Activated CD4-positive, CD25-positive, alpha-beta regulatory T cell treated with anti-CD3 and anti-CD28 coated beads, Interleukin-2, amount 50 U/mL, for 24 hours (primary cell): ENCODE measurements around the gene LNX2.

Experiments used
- ATAC-seq, 2 donors: fragments of 150-1000 bp; cut with Tn5 transposase; one replicate each; pipeline ENCODE4 v1.10.0; 2021; ENCODE audit warnings: mild to moderate bottlenecking in 1 of 2, moderate library complexity in 1 of 2

Gene LNX2

DNA sequence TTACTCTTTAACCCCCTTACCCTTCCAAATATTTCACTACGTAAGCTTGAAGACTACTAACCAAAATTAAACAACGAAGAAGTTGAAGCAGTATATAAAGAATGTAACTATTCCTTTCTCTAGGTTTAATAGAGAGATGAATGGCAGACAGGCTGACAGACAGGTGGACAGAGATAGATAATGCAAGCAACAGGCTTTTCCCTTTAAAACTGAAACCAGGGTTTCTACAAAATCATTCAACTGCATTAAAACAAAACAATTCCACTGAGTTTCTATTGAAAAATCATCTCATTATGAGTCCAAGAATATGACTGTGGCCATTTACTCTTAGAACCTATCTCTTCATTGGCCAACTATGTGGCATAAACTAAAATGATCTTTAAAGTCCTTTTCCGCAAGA, 15.2 kb downstream of the LNX2 start:
- no peak for ATAC-seq

DNA sequence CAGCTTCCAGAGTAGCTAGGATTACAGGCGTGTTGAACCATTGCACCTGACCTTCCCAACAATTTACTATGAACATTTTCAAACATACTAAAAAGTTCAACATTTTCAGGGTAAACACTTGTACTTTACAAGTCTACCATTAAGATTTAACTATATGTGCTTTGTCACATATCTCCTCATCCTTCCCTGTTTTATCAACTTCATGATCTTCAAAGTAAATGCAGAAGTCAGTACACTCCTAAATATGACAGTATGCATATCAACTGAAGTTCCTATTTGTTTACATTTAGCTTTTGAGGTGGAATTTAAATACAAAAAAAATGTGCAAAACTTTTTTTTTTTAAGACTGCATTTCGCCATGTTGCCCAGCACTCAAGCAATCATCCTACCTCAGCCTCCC, 18.5 kb downstream of the LNX2 start:
- no peak for ATAC-seq

- ATAC-seq = no peak
Observed at GRCh38 chr13:27601208-27601607, 19.1 kb downstream of the LNX2 start.

- no peak for ATAC-seq
Observed at GRCh38 chr13:27600711-27601110, 19.6 kb downstream of the LNX2 start.

- peak in 1 of 2 donors; percentile 27 for ATAC-seq
Observed at GRCh38 chr13:27599845-27600553, 20.3 kb downstream of the LNX2 start.

DNA sequence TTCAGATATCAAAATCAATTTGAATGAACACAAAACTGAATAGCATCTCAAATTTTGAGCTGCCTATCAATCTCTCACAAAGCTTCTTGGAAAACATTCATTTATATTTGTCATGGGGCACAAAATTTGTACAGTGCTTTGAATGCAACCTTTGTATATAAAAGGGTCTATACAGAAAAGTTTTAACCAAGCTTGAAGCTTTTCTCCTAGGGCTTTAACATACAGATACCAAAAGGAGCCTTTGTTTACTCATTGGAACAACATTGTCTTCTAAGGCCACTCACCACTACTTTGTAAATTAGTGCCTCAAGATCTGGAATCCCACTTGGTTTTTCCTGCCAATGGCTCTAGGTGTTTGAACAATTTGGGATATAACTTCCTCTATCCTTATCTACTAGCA, 21.2 kb downstream of the LNX2 start:
- ATAC-seq = no peak

DNA sequence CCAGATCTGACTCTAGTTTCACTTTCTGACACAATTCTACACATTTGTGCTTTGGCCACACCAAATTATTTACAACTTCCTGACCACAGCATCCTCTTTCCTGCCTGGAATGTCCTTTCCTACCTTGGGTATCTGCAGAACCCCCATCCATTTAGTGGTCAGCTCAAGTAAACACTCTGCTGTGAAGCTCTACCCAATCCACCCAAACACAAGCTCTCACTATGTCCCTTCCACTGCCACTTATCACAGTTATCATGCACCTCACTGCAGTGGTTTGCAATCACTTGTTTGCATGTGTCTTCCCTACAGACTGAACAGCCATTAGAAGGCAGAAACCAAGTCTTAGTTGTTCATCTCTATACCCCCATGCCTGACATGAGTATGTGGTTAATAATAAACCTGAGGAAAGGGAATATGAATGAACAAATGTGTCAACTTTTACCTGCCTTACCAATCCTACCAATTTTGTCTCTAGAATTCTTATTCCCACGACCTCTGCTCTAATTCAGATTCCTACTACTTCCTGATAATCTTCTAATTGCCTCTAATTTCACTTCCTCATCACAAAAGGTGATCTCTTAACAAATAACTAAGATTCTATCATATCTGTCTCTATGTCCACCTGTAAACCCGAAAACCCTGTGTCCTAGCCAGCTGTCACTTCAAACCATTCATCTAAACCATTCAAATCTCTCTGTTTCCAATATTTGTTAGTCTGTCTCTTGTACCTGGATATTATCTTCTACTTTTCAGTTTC, 25.1 kb downstream of the LNX2 start:
- ATAC-seq = no peak

GRCh38 chr13:27593267-27593666, 27.1 kb downstream of the LNX2 start:
- no peak for ATAC-seq

DNA sequence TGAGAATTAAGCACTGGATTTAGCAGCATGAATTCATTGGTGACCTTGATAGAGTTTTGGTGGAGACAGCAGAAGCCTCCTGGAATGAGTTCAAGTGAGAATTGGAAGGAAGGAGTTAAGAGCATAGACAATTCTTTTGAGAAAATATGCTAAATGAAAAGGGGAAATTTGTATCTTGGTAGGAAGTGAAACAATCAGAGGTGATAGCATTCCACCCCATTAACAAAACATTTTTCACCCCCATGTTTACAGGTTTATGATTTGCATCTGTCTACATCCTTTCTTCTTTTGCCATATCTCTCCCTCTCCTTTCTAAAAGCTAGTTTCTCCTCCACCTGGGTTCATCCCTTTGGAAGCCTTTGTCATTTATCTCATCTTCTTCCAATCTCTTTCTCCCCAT, 27.5 kb downstream of the LNX2 start:
- ATAC-seq = no peak

DNA sequence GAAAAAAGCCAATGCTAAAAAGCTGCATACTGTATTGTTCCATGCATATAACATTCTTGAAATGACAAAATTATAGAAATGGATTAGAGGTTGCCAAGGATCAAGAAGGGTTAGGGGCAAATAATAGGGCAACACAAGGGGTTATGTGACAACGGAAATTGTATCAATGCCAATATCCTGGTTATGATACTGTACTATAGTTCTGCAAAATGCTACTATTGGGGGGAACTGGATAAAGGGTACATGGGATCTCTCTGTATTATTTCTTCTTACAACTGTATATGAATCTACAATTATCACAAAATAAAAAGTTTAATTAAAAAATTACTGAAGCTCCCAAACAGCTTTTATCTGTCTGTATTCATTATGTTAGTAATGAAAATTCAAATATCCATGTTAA, 31.9 kb downstream of the LNX2 start:
- no peak for ATAC-seq

- ATAC-seq = no peak
Observed at GRCh38 chr13:27587095-27587746, 33.1 kb downstream of the LNX2 start.

- ATAC-seq = no peak
Observed at GRCh38 chr13:27583645-27584044, 36.7 kb downstream of the LNX2 start.

- no peak for ATAC-seq
Observed at GRCh38 chr13:27578121-27579030, 42.0 kb downstream of the LNX2 start.

GRCh38 chr13:27574661-27575060, 45.7 kb downstream of the LNX2 start:
- ATAC-seq = no peak

DNA sequence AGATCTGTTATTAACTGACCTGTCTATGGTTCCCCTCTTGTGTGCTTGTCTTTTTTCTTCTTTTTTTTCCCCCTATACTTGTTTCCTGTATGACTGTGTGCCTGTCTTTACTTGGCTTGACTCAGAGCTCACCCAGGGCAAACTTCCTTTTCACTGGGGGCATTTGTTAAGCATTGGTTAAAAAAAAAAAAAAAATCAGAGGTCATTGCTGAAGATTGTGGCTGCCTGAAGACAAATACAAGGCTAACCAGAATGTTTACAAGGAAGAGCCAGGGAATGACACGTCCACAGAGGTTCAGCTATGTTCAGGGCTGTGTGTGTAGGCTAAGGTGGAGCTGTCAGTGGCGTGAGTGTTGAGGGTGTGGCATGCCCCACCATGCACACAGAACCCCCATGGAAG, 47.1 kb downstream of the LNX2 start:
- ATAC-seq = no peak

DNA sequence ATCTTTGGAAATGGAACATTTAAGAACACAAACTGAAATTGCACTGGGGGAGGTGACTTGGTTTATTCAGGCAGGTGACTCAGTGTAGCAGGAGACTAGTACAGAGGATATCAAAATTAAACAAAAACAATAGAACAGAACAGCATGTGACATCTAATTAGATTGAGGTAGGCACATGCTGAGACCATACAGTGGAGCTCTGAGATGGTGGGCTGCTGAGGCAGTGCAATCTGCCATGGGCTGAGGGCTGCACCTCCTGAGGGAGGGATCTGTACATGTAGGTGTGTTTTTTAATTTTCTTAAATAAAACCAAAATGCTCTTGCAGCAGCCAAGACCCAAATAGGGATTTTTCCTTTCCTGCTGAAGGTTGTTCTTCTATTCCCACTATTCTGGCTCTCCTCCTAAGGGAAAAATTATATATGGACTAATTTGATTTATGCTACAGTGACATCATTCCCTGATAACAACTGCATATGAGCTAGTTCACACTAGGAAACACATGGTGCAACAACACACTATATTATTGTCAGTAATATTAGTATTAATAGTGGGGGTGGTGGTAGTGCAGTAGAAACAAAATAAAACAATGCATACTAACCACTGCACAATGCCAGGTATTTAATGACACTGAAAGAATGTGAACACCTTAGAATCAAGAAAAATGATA, 48.0 kb downstream of the LNX2 start:
- no peak for ATAC-seq

DNA sequence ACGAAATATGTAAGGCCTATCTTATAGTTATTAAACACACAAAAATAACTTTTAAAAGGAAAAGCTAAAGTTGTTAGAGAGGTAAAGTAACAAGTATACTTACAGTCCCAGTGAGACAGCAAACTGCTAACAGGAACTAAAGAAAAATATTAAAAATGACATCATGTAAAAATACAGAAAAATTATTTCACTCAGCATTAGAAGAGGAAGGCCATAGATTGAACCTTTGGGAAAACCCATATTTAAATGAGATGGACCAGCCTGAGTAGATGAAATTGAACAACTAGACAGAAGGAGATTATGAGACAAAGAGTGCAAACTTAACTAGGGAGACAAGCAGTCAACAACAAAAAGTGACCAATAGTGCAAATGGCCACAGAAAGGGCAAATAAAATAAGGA, 49.4 kb downstream of the LNX2 start:
- ATAC-seq = no peak

DNA sequence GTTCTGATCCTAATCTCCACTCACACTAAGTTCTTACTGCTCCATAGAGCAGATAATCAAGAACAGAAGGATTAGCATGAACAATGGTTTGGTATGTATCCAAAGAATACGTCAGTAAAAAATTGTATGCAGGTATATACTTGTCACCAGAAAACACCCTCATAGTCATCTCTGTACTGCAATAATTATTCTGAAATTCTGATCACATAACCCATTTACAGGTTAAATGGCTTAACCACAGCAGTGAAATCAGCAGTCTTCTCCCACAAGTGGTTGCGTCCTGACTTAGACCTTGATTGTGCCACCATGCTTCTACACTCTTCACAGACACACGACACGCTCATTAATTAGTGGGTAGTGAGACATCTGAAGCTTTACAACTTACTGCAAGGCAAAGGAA, 50.9 kb downstream of the LNX2 start:
- ATAC-seq = peak in 1 of 2 donors; percentile 71

DNA sequence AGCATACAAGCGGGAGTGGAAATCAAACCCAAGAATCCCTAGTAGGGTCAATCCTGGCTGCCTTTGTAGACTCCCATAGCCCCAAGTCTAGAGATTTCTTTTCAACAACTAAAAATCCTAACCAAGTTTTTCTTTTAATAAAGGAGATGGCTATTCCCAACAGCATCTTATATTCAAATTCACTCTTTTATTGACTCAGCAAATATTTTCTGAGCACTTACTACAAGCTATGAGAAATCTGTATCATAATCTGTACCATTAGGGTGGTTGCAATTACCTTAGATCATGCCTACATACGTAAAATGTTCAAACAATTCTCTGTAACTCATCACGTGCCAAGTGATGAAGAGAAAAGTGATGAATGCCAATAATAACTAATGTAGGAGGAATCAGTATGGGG, 54.5 kb downstream of the LNX2 start:
- no peak for ATAC-seq

GRCh38 chr13:27562457-27562856, 57.9 kb downstream of the LNX2 start:
- ATAC-seq = no peak

GRCh38 chr13:27559719-27560118, 60.6 kb downstream of the LNX2 start:
- peak; percentile 38 to 74 for ATAC-seq

- ATAC-seq = no peak
Observed at GRCh38 chr13:27556109-27556508, 64.2 kb downstream of the LNX2 start.
